IMR-90 (cell line): ENCODE measurements around the gene EXD2.

Experiments used
- BHLHE40 ChIP-seq: fragments of 150-350 bp; IDR thresholded peaks from 2 replicates; pipeline ENCODE4 v1.6.1; 2016; ENCODE audit warnings: mild to moderate bottlenecking, low read depth, low read length
- CEBPB ChIP-seq: IDR thresholded peaks from 2 replicates; pipeline ENCODE4 v1.6.1; 2012; ENCODE audit warnings: low read depth, low read length, improper control_type of control experiment
- FOS ChIP-seq: fragments of 150-350 bp; IDR thresholded peaks from 2 replicates; pipeline ENCODE4 v1.6.1; 2016; ENCODE audit warnings: low read depth, low read length
- MAFK ChIP-seq: IDR thresholded peaks from 2 replicates; pipeline ENCODE4 v1.6.1; 2012; ENCODE audit warnings: low read depth, low read length, improper control_type of control experiment
- MAZ ChIP-seq: IDR thresholded peaks from 2 replicates; pipeline ENCODE4 v1.6.1; 2012; ENCODE audit warnings: low read depth, mild to moderate bottlenecking, low read length, improper control_type of control experiment, moderate library complexity, borderline replicate concordance
- MXI1 ChIP-seq: IDR thresholded peaks from 2 replicates; pipeline ENCODE4 v1.6.1; 2012; ENCODE audit warnings: low read depth, mild to moderate bottlenecking, low read length, moderate library complexity, borderline replicate concordance
- POLR2A ChIP-seq: IDR thresholded peaks from 2 replicates; pipeline ENCODE4 v1.6.1; 2012; ENCODE audit warnings: mild to moderate bottlenecking, low read depth, low read length
- RAD21 ChIP-seq: IDR thresholded peaks from 2 replicates; pipeline ENCODE4 v1.6.1; 2012; ENCODE audit warnings: low read length, improper control_type of control experiment
- RCOR1 ChIP-seq: IDR thresholded peaks from 2 replicates; pipeline ENCODE4 v1.6.1; 2012; ENCODE audit warnings: mild to moderate bottlenecking, low read length, improper control_type of control experiment; ENCODE audit not compliant: insufficient replicate concordance
- RFX5 ChIP-seq: IDR thresholded peaks from 2 replicates; pipeline ENCODE4 v1.8.0; 2012; ENCODE audit warnings: low read depth, mild to moderate bottlenecking, low read length, moderate library complexity
- SMC3 ChIP-seq: fragments of 150-350 bp; IDR thresholded peaks from 2 replicates; pipeline ENCODE4 v1.6.1; 2016; ENCODE audit warnings: low read depth, mild to moderate bottlenecking, antibody characterized with exemption, low read length, moderate library complexity
- TF ChIP-seq, protein P1 (sequence below): conservative IDR thresholded peaks from 2 replicates; pipeline ENCODE4 v1.5.1; 2012; ENCODE audit warnings: mild to moderate bottlenecking, low read depth, low read length, improper control_type of control experiment
- TF ChIP-seq, protein P2 (sequence below): fragments of 150-350 bp; IDR thresholded peaks from 2 replicates; pipeline ENCODE4 v1.6.1; 2017; ENCODE audit warnings: mild to moderate bottlenecking, antibody characterized with exemption, low read length, low read depth

DNA sequence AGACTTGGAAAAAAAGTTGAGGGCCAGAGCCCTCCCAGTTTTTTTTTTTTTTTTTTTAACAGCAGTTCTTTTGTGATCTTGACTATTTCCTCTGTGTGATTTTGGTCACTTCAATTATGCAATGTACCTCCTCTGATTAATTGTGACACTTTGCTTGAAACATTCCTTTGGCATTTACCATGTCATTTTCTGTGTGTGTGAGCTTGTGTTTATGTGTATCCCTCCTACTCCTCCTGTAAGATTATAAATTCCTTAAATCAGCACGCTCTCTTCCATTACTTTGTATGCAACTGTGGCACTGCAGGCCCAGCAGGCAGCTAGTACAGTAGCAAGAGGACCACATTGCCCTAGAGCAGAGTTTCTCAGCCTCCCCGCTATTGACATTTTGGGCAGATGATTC, 35.4 kb downstream of the EXD2 start:
- TF ChIP-seq, protein P1, sequence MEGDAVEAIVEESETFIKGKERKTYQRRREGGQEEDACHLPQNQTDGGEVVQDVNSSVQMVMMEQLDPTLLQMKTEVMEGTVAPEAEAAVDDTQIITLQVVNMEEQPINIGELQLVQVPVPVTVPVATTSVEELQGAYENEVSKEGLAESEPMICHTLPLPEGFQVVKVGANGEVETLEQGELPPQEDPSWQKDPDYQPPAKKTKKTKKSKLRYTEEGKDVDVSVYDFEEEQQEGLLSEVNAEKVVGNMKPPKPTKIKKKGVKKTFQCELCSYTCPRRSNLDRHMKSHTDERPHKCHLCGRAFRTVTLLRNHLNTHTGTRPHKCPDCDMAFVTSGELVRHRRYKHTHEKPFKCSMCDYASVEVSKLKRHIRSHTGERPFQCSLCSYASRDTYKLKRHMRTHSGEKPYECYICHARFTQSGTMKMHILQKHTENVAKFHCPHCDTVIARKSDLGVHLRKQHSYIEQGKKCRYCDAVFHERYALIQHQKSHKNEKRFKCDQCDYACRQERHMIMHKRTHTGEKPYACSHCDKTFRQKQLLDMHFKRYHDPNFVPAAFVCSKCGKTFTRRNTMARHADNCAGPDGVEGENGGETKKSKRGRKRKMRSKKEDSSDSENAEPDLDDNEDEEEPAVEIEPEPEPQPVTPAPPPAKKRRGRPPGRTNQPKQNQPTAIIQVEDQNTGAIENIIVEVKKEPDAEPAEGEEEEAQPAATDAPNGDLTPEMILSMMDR: no peak
- TF ChIP-seq, protein P2, sequence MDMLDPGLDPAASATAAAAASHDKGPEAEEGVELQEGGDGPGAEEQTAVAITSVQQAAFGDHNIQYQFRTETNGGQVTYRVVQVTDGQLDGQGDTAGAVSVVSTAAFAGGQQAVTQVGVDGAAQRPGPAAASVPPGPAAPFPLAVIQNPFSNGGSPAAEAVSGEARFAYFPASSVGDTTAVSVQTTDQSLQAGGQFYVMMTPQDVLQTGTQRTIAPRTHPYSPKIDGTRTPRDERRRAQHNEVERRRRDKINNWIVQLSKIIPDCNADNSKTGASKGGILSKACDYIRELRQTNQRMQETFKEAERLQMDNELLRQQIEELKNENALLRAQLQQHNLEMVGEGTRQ: no peak
- TF ChIP-seq RFX5 (no peak), POLR2A (no peak), MAZ (no peak), RCOR1 (no peak), RAD21 (no peak), MAFK (no peak), FOS (no peak), SMC3 (no peak), MXI1 (no peak), CEBPB (no peak), BHLHE40 (no peak)
